Hematopoietic multipotent progenitor cell treated with erythropoietin and hydrocortisone succinate and interleukin-3 and kit ligand, for 8 days (in vitro differentiated cells): ENCODE data around the gene FXYD1.

Experiments
- DNase-seq: peaks from one replicate; pipeline ENCODE4 v3.0.0-alpha.2; 2015

Gene FXYD1

GRCh38 chr19:35165200-35166058, 26.8 kb downstream of the FXYD1 start:
- DNase-seq = no peak

- peak; percentile 80 for DNase-seq
Observed at GRCh38 chr19:35166100-35167063, 27.8 kb downstream of the FXYD1 start.

- peak; percentile 14 for DNase-seq
Observed at GRCh38 chr19:35167251-35168119, 28.9 kb downstream of the FXYD1 start.

- DNase-seq = peak; percentile 79
Observed at GRCh38 chr19:35168196-35168595, 29.6 kb downstream of the FXYD1 start.

GRCh38 chr19:35169221-35169995, 30.8 kb downstream of the FXYD1 start:
- DNase-seq = no peak

- DNase-seq = no peak
Observed at GRCh38 chr19:35170359-35171061, 31.9 kb downstream of the FXYD1 start.

GRCh38 chr19:35171730-35172129, 33.1 kb downstream of the FXYD1 start:
- peak; percentile 67 for DNase-seq

- DNase-seq = no peak
Observed at GRCh38 chr19:35174226-35174625, 35.6 kb downstream of the FXYD1 start.

- DNase-seq = no peak
Observed at GRCh38 chr19:35176181-35176570, 37.6 kb downstream of the FXYD1 start.

- peak; percentile 84 for DNase-seq
Observed at GRCh38 chr19:35177377-35178274, 39.0 kb downstream of the FXYD1 start.

- DNase-seq = no peak
Observed at GRCh38 chr19:35178701-35179100, 40.1 kb downstream of the FXYD1 start.

- no peak for DNase-seq
Observed at GRCh38 chr19:35179830-35180229, 41.2 kb downstream of the FXYD1 start.

GRCh38 chr19:35181387-35181786, 42.8 kb downstream of the FXYD1 start:
- no peak for DNase-seq

- DNase-seq = no peak
Observed at GRCh38 chr19:35184267-35184666, 45.6 kb downstream of the FXYD1 start.

- DNase-seq = peak; percentile 7
Observed at GRCh38 chr19:35184884-35185283, 46.3 kb downstream of the FXYD1 start.
